GM18505 (cell line): ENCODE data around the gene TNFRSF19.

Experiments used
- ATAC-seq: cut with Tn5 transposase; IDR thresholded peaks from one replicate; pipeline ENCODE4 v1.9.1; 2021; ENCODE audit not compliant: unreplicated experiment
- POLR2A ChIP-seq: IDR thresholded peaks from 4 replicates; pipeline ENCODE4 v1.6.1; 2011; ENCODE audit warnings: borderline replicate concordance; ENCODE audit not compliant: insufficient read depth, insufficient read length; ENCODE audit errors: extremely low read depth

TNFRSF19 gene

DNA sequence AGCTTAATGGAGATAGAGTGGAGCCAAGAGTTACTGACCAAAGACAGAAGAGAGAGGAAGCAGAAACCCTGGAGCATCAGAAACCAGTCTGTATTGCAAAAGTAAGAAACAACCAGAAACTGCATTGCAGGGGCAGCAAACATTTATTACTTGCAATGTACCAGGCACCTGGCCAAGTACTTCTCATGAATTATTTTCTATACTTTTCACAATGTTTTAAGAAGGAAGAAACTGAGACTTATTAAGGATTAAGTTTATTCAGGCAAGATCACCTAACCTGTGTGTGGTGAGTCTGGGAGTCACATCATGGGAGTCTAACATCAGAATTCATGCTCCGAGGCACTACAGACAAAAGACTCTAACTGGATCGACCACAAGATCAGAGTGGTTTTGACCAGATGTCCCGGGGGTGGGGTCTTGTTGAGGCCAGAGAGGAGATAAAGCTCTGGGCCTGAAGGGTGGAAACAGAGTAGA, 47.4 kb downstream of the TNFRSF19 start:
- TF ChIP-seq POLR2A = no peak
- no peak for ATAC-seq

DNA sequence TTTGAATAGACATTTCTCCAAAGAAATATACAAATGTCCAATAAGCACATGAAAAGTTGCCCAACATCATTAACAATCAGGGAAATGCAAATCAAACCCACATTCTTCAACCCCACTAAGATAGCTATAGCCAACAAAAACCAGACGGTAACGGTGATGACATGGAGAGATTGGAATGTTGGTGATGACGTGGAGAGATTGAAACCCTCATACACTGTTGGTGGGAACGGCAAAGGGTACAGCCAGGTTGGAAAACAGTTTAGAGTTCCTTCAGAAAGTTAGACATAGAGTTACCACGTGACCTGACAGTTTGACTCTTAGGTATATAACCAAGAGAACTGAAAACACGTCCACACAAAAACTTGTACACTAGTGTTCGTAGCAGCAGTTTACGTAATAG, 48.1 kb downstream of the TNFRSF19 start:
- TF ChIP-seq POLR2A = no peak
- no peak for ATAC-seq

DNA sequence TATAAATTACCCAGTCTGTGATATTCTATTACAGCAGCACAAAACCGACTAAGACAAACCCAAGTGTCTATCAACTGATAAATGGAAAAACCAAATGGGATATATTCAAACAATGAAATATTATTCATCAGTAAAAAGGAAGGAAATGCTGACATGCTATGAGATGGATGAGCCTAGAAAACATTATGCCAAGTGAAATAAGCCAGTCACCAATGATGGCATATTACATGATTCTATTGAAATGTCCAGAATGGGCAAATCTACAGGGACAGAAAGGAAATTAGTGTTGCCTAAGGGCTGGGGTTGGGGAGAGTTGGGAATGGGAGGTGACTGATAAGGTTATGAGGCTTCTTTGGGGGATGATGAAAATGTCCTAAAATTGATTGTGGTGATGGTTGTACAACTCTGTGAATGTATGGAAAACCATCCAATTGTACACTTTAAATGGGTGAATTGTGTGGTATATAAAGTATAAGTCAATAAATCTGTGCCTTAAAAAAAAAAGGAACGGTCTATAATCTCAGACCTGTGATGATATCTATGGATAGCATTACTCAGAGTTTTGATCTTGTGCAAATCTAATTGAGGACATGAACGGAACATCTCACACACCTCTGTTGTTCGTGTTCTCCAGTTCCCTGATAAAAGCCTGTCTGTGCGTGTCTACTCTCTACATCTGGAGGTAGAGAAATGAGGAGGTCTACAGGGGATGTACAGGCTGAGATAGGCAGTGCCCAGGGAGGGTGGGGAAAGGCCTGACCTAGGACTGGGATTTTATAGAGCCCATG, 49.0 kb downstream of the TNFRSF19 start:
- no peak for TF ChIP-seq POLR2A
- ATAC-seq = no peak

DNA sequence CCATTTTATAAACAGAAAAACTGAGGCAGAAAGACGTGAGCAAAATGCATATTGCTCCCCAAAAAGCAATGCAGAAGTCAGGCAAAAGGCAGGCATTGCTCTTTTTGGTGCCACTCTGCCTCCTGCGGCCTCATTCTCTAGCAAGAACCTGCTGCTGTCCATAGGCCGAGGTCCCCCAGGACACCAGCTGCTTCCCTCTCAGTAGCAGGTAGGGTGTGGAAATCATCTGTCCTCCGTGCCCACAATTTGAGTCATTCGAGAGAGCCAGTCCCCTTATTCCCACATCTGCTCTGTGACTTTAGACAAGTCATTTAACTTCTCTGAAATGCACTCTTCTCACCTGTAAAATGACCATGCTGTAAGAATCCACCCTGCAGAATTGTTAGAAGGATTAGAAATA, 50.0 kb downstream of the TNFRSF19 start:
- TF ChIP-seq POLR2A = no peak
- no peak for ATAC-seq

DNA sequence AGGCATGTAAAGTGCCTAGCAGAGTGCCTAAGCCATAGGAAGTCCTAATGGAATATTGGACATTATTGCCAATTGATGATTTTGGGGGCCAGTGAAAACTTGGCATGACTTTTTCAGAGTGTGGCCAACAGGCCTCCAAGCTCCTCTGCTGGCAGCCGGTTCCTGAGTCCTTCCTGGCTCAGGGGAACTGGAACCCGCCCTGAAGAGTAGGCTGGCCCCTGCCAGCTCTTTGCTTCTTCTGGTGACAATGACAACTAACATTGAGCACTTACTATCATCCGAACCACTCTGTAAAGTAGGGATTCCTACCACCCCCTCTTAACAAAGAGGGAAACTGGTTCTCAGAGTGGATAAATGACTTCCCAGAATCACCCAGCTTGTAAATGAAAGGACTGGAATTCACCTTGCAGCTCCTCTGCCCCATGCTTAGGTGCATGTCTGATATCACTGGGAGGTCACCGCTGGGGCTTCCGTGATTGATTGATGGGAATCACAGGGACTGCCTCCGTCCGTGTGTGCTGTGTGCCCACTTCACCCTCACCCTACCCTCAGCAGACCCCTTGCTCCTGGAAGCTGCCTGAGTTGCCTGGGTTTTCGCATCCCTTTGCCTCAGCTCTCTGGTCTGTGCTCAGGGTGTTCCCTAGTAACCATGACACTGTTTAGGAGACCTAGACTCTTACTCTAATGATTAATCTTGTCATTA, 50.6 kb downstream of the TNFRSF19 start:
- ATAC-seq = no peak
- no peak for TF ChIP-seq POLR2A

DNA sequence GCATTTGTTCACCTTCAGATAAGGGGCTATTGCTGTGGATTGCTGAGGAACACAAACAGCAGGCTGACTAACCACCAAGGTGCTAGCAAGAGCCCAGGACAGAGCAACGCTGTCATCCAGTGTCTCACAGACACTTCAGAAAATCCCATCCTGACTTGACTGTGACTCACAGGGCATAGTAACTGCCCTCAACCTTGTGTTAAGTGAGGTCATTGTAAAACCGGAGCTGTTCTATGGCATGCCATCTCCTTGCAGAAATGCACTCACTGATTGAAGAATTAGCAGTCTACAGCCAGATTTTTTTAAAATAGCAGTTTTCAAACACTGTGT, 51.1 kb downstream of the TNFRSF19 start:
- peak; percentile 51 for ATAC-seq

DNA sequence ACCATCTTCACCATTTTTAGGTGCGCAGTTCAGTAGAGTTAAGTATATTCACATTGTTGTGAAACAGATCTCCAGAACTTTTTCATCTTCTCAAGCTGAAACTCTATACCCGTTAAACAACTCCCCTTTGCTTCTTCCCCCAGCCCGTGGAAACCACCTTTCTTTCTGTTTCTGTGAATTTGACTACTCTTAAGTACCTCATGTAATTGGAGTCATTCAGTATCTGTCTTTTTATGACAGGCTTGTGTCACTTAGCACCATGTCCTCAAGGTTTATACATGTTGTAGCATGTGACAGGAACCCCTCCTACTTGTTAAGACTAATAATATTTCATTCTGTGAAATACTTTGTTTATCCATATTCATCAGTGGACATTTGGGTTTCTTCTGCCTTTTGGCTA, 52.8 kb downstream of the TNFRSF19 start:
- peak; percentile 81 for ATAC-seq
- no peak for TF ChIP-seq POLR2A

More for the DNA sequence above, 51.1 kb downstream of the TNFRSF19 start:
- TF ChIP-seq POLR2A = no peak

DNA sequence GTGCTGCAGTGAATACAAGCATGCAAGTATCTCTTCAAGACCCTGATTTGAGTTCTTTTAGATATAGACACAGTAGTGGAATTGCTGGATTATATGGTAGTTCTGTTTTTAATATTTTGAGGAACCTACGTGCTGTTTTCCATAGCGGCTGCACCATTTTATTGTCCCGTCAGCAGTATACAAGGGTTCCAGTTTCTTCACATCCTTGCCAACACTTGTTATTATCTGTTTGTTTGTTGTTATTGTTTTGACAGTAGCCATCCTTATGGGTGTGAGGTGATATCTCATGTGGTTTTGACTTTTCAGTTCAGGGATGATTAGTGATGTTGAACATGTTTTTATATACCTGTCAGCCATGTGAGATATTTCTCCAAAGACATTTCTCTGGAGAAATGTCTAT, 53.2 kb downstream of the TNFRSF19 start:
- ATAC-seq = no peak
- TF ChIP-seq POLR2A = no peak

DNA sequence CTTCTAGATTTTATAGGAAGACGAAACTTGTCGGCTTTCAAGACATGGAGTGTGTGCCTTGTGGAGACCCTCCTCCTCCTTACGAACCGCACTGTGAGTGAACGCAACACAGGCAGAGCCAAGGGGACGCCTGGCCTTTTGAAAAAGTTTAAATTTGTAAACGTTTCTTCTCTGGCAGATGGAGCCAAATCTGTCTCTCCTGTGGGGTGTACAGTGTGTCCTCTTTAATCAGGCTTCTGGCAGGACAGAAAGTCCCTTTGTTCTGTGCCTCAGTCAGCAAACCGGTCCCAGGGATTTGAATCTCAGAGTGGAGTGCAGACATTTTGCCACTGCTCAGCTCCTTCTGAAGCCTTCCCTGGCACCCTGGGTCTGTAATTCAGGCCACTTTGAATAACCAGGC, 56.5 kb downstream of the TNFRSF19 start:
- ATAC-seq = no peak
- no peak for TF ChIP-seq POLR2A

DNA sequence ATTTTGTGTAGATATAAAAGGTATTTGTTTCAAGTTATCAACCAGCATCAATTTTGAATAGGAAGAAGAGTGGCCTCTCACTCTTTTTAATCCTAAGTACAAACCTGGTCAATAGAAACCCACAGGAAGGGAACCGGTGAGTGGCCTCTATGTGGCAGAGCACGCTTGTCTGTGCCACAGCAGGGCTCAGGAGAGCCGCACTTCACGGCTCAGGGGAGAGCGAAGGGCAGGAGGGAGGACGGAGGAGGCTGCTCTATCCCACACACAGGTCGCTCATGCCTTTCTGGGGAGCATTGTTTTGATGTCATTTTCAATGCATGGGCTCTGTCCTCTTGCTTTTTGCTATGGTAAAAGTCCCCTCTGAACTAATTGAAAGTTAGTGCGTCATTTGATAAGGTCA, 57.2 kb downstream of the TNFRSF19 start:
- no peak for ATAC-seq
- no peak for TF ChIP-seq POLR2A

DNA sequence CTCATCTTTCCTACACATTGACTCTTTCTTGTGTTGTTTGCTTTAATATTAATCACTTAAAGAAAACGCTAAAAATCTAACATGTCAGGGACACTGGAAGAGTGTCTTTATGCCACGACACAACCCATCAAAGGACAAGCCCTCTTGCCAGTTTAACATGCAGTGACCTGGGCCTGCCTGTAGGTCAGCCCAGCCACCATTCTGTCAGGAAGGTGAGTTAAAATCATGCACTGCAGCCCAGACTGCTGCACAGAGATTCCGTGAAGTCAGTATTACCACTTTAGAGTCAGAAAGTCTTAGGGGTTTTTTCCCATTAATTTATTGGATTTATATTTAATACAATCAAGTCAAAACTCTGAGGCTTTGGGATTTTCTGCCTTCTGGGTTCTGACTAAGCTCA, 58.0 kb downstream of the TNFRSF19 start:
- no peak for ATAC-seq
- TF ChIP-seq POLR2A = no peak

DNA sequence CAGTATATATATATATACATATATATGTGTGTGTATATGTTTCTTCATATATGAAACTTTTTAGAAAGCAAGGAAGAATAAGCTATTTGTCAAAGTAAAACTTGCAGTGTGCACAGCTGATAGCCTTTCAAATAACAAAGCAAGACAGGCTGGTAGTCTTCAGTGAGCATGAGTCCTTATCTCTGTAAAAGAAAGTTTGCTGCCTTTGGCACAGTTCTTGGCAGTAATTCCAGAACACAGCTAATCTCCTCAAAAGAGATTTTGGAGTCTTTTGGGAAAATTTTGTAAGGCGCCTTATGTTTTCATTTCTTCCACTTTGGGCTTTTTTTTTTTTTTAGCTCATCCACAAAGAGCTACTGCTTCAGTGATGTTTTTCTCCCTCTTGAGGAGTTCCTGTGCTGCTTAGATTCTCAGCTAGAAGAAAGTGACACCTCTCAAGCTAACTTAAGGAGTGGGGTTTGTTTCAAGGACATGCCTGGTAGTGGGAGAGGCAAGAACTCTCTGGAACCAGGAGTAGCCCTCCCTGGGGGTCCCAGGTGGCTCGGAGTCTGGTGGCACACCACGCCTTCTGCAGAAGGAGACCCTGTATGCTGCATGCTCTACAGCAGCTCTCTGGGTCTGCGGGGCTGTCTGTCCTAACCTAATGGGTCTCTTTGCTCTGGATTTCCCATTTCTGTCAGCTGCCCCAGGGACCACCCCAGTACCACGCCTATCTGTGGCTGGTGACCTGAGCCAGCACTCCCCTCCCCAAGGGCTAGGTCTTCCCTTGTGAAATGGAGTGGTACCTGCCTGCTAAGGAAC, 58.8 kb downstream of the TNFRSF19 start:
- no peak for TF ChIP-seq POLR2A
- ATAC-seq = no peak

DNA sequence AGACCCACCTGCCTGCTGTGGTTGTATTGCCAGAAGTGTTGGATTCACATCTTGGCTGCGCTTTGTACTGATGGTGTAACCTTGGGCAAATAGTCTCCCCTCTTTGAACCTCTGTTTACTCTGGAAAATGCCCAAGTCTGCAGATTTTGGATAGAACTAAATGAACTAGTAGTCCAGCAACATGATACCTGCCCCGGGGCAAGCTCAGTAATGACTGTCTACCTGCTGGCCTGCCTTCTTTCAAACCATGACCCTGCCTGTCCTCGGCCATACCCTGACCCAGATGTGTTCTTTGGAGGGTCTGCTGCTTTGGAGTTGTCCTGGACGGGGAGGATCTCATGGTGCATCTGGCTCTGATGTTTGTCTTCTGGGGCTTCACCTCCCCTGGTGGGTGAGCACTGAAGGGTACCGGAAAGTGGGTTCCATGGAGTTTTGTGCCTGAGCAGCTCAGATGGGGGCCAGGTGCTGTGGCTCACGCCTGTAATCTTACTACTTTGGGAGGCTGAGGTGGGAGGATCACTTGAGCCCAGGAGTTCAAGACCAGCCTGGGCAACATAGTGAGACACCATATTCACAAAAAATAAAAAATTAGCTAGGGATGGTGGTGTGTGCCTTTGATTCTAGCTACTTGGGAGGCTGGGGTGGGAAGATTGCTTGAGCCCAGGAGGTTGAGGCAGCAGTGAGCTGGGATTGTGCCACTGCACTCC, 59.5 kb downstream of the TNFRSF19 start:
- ATAC-seq = no peak
- TF ChIP-seq POLR2A = no peak

DNA sequence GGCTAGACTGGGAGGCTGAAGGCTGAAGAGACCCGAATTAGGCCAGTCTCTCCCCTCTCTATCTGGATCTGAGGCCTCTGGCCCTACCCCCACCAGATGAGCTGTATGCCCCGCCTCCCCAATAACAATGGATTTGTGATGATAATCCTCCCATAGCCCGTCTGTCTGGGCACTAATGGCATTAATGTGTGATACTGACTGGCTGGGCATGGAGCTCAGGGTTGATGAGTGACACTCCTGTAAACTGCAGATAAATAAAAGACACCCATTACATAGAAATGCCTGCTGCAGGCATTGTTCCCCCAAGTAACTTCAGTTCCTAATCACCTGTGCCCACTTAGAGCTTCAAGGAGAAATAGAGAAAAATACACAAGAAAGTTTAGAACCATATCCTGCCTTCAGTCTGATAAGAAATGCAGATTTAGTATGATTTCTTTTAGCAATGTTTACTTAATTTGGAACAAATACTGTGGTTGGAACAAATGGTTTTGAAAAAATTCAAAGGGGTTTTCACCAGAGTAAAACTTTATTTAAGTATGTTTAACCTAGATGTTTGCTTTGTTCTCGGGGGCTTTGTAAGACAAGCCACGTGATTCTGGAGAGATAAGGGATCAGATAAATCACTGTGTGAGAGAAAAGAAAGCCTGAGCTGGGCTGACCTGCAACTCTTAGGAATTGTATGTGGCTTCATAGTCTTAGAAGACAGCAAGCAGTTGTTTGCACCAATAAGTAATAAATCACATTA, 60.3 kb downstream of the TNFRSF19 start:
- no peak for TF ChIP-seq POLR2A
- ATAC-seq = no peak
